Adipocyte (in vitro differentiated cells): ENCODE measurements around the gene CNNM2.
"Not testable (repeated sequence)": the region's sequence is repeated elsewhere in the genome, so short reads cannot be mapped to it uniquely, and the experiment has no call there.

Experiments
- DNase-seq: peaks from one replicate; pipeline ENCODE4 v3.0.0-alpha.2; 2015; ENCODE audit warnings: low read depth
- H3K27me3 ChIP-seq: replicated peaks from 2 replicates; pipeline ENCODE4 v1.7.0; 2013; ENCODE audit warnings: mild to moderate bottlenecking, low read length, moderate library complexity; ENCODE audit not compliant: control insufficient read depth, insufficient read depth
- H3K36me3 ChIP-seq: 2 replicates; pipeline ENCODE4 v1.7.0; 2013; ENCODE audit warnings: low read length, mild to moderate bottlenecking, moderate library complexity; ENCODE audit not compliant: control insufficient read depth, insufficient read depth, severe bottlenecking
- H3K4me1 ChIP-seq: 2 replicates; pipeline ENCODE4 v1.7.0; 2013; ENCODE audit warnings: mild to moderate bottlenecking, low read length, moderate library complexity; ENCODE audit not compliant: control insufficient read depth, insufficient read depth
- H3K4me3 ChIP-seq: 2 replicates; pipeline ENCODE4 v1.7.0; 2013; ENCODE audit warnings: mild to moderate bottlenecking, low read length, moderate library complexity
- H3K9ac ChIP-seq: 2 replicates; pipeline ENCODE4 v1.7.0; 2013; ENCODE audit warnings: mild to moderate bottlenecking, low read length, moderate library complexity
- H3K9me3 ChIP-seq: 2 replicates; pipeline ENCODE4 v1.7.0; 2013; ENCODE audit warnings: mild to moderate bottlenecking, low read length, moderate library complexity; ENCODE audit not compliant: control insufficient read depth

Gene CNNM2

GRCh38 chr10:102998399-102998907, 80.4 kb downstream of the CNNM2 start:
- Histone ChIP-seq H3K4me3 (no peak overlapping the region), H3K4me1 (no peaks in the 10 kb centered on the region), H3K36me3 (no peaks in the 10 kb centered on the region), H3K9ac (no peak overlapping the region), H3K9me3 (no peaks in the 10 kb centered on the region), H3K27me3 (no peaks in the 10 kb centered on the region)
- DNase-seq: no peak

- not testable (repeated sequence) for H3K36me3 ChIP-seq, DNase-seq, H3K27me3 ChIP-seq, H3K4me1 ChIP-seq, H3K9ac ChIP-seq, H3K9me3 ChIP-seq, H3K4me3 ChIP-seq
These were observed 82.0 kb downstream of the CNNM2 start for GRCh38 chr10:103000050-103000449.

GRCh38 chr10:103007017-103007416, 88.9 kb downstream of the CNNM2 start:
- Histone ChIP-seq H3K4me3 (no peak overlapping the region), H3K27me3 (no peaks in the 10 kb centered on the region)
- DNase-seq: no peak

GRCh38 chr10:103013416-103013815, 95.3 kb downstream of the CNNM2 start:
- no peak overlapping the region for H3K9ac ChIP-seq
- no peak for DNase-seq
- H3K27me3 ChIP-seq: no peaks in the 10 kb centered on the region
- no peaks in the 10 kb centered on the region for H3K4me1 ChIP-seq
- no peaks in the 10 kb centered on the region for H3K9me3 ChIP-seq
- H3K4me3 ChIP-seq: no peak overlapping the region
- H3K36me3 ChIP-seq: no peaks in the 10 kb centered on the region

More at GRCh38 chr10:103007017-103007416, 88.9 kb downstream of the CNNM2 start:
- Histone ChIP-seq H3K9me3 (peaks cover 9% of the 10 kb centered on the region), H3K36me3 (no peaks in the 10 kb centered on the region), H3K4me1 (no peaks in the 10 kb centered on the region), H3K9ac (no peak overlapping the region)

GRCh38 chr10:103019425-103019824, 101.3 kb downstream of the CNNM2 start:
- Histone ChIP-seq H3K27me3 (no peaks in the 10 kb centered on the region), H3K4me1 (no peaks in the 10 kb centered on the region), H3K36me3 (no peaks in the 10 kb centered on the region), H3K9me3 (no peaks in the 10 kb centered on the region), H3K9ac (no peak overlapping the region), H3K4me3 (no peak overlapping the region)
- DNase-seq: no peak

- H3K4me3 ChIP-seq: no peak overlapping the region
- H3K36me3 ChIP-seq: no peaks in the 10 kb centered on the region
- no peaks in the 10 kb centered on the region for H3K27me3 ChIP-seq
- H3K9me3 ChIP-seq: no peaks in the 10 kb centered on the region
- DNase-seq: no peak
- H3K9ac ChIP-seq: no peak overlapping the region
- H3K4me1 ChIP-seq: no peaks in the 10 kb centered on the region
These were observed 103.2 kb downstream of the CNNM2 start for GRCh38 chr10:103021150-103021899.

GRCh38 chr10:103021900-103022293, 103.8 kb downstream of the CNNM2 start:
- H3K4me1 ChIP-seq: no peaks in the 10 kb centered on the region
- H3K4me3 ChIP-seq: no peak overlapping the region
- H3K36me3 ChIP-seq: no peaks in the 10 kb centered on the region
- no peak for DNase-seq
- H3K27me3 ChIP-seq: no peaks in the 10 kb centered on the region
- H3K9me3 ChIP-seq: no peaks in the 10 kb centered on the region
- no peak overlapping the region for H3K9ac ChIP-seq

GRCh38 chr10:103025696-103026095, 107.6 kb downstream of the CNNM2 start:
- no peaks in the 10 kb centered on the region for H3K4me1 ChIP-seq
- H3K36me3 ChIP-seq: no peaks in the 10 kb centered on the region
- no peak for DNase-seq
- no peaks in the 10 kb centered on the region for H3K9me3 ChIP-seq
- H3K4me3 ChIP-seq: no peak overlapping the region
- H3K27me3 ChIP-seq: no peaks in the 10 kb centered on the region
- no peak overlapping the region for H3K9ac ChIP-seq

- no peaks in the 10 kb centered on the region for H3K27me3 ChIP-seq
- no peaks in the 10 kb centered on the region for H3K9me3 ChIP-seq
- H3K4me3 ChIP-seq: no peak overlapping the region
- no peak overlapping the region for H3K9ac ChIP-seq
- H3K36me3 ChIP-seq: no peaks in the 10 kb centered on the region
- no peaks in the 10 kb centered on the region for H3K4me1 ChIP-seq
- no peak for DNase-seq
These were observed 120.5 kb downstream of the CNNM2 start for GRCh38 chr10:103038570-103038969.

GRCh38 chr10:103040418-103040817, 122.3 kb downstream of the CNNM2 start:
- peak; percentile 50 for DNase-seq
- Histone ChIP-seq H3K4me1 (no peaks in the 10 kb centered on the region), H3K4me3 (no peak overlapping the region), H3K9me3 (no peaks in the 10 kb centered on the region), H3K36me3 (no peaks in the 10 kb centered on the region), H3K27me3 (no peaks in the 10 kb centered on the region), H3K9ac (no peak overlapping the region)

- H3K36me3 ChIP-seq: no peaks in the 10 kb centered on the region
- H3K27me3 ChIP-seq: no peaks in the 10 kb centered on the region
- no peak overlapping the region for H3K4me3 ChIP-seq
- H3K9ac ChIP-seq: no peak overlapping the region
- no peak for DNase-seq
- no peaks in the 10 kb centered on the region for H3K4me1 ChIP-seq
- no peaks in the 10 kb centered on the region for H3K9me3 ChIP-seq
These were observed 123.3 kb downstream of the CNNM2 start for GRCh38 chr10:103041391-103041790.

GRCh38 chr10:103042129-103042528, 124.0 kb downstream of the CNNM2 start:
- no peak for DNase-seq
- Histone ChIP-seq H3K9ac (no peak overlapping the region), H3K36me3 (no peaks in the 10 kb centered on the region), H3K4me1 (no peaks in the 10 kb centered on the region), H3K4me3 (no peak overlapping the region), H3K27me3 (no peaks in the 10 kb centered on the region), H3K9me3 (no peaks in the 10 kb centered on the region)
